H9 (cell line): Measurements from ENCODE around the gene TCF25. TPM values are rescaled to one million over a fixed set of nuclear protein-coding genes. Genes with fewer than 3 reads are reported as not detected.

Experiments used
- DNase-seq: peaks from one replicate; pipeline ENCODE4 v3.0.0-alpha.2; 2017
- H2AFZ ChIP-seq: one replicate; pipeline ENCODE4 v1.6.1; 2013; ENCODE audit warnings: mild to moderate bottlenecking, low read length, control low read depth, moderate library complexity
- H2AK5ac ChIP-seq: 2 replicates; pipeline ENCODE4 v1.6.1; 2013; ENCODE audit warnings: low read length, control low read depth, mixed read lengths; ENCODE audit not compliant: insufficient read length
- H2BK120ac ChIP-seq: one replicate; pipeline ENCODE4 v1.6.1; 2013; ENCODE audit warnings: low read depth, mild to moderate bottlenecking, low read length, control low read depth, inconsistent platforms; ENCODE audit not compliant: poor library complexity, severe bottlenecking
- H2BK12ac ChIP-seq: 2 replicates; pipeline ENCODE4 v1.6.1; 2013; ENCODE audit warnings: low read length, control low read depth, mixed read lengths, low read depth; ENCODE audit not compliant: insufficient read length
- H2BK15ac ChIP-seq: 2 replicates; pipeline ENCODE4 v1.6.1; 2013; ENCODE audit warnings: low read depth, low read length, control low read depth
- H2BK20ac ChIP-seq: one replicate; pipeline ENCODE4 v1.6.1; 2013; ENCODE audit warnings: low read depth, mild to moderate bottlenecking, low read length, control low read depth, inconsistent platforms; ENCODE audit not compliant: poor library complexity, severe bottlenecking
- H2BK5ac ChIP-seq: 2 replicates; pipeline ENCODE4 v1.6.1; 2013; ENCODE audit warnings: low read length, control low read depth, mixed read lengths; ENCODE audit not compliant: insufficient read length
- H3K14ac ChIP-seq: 2 replicates; pipeline ENCODE4 v1.6.1; 2013; ENCODE audit warnings: low read length, control low read depth; ENCODE audit not compliant: insufficient read depth
- H3K18ac ChIP-seq: 2 replicates; pipeline ENCODE4 v1.6.1; 2013; ENCODE audit warnings: low read depth, mild to moderate bottlenecking, mixed read lengths, low read length, control low read depth; ENCODE audit not compliant: insufficient read length
- H3K23ac ChIP-seq: 2 replicates; pipeline ENCODE4 v1.6.1; 2013; ENCODE audit warnings: low read length, control low read depth, mixed read lengths, low read depth; ENCODE audit not compliant: insufficient read length
- H3K23me2 ChIP-seq: 2 replicates; pipeline ENCODE4 v1.6.1; 2013; ENCODE audit warnings: low read depth, mild to moderate bottlenecking, mixed read lengths, low read length, control low read depth; ENCODE audit not compliant: insufficient read length, poor library complexity, severe bottlenecking
- H3K27ac ChIP-seq: 2 replicates; pipeline ENCODE4 v1.5.1; 2013; ENCODE audit warnings: low read length, control low read depth, mixed read lengths, low read depth; ENCODE audit not compliant: insufficient read length
- H3K27me3 ChIP-seq: 2 replicates; pipeline ENCODE4 v1.6.1; 2013; ENCODE audit warnings: low read length, control low read depth, inconsistent platforms; ENCODE audit not compliant: insufficient read depth
- H3K4ac ChIP-seq: 2 replicates; pipeline ENCODE4 v1.6.1; 2013; ENCODE audit warnings: low read depth, mild to moderate bottlenecking, control low read depth, inconsistent platforms, low read length, moderate library complexity
- H3K4me1 ChIP-seq: 2 replicates; pipeline ENCODE4 v1.6.1; 2013; ENCODE audit warnings: low read length, control low read depth, inconsistent platforms; ENCODE audit not compliant: insufficient read depth
- H3K4me2 ChIP-seq: 2 replicates; pipeline ENCODE4 v1.6.1; 2013; ENCODE audit warnings: low read length, control low read depth, mixed read lengths; ENCODE audit not compliant: insufficient read length, insufficient read depth
- H3K56ac ChIP-seq: 2 replicates; pipeline ENCODE4 v1.6.1; 2013; ENCODE audit warnings: low read depth, mild to moderate bottlenecking, mixed read lengths, low read length, control low read depth; ENCODE audit not compliant: insufficient read length
- H3K79me1 ChIP-seq: 2 replicates; pipeline ENCODE4 v1.6.1; 2013; ENCODE audit warnings: low read depth, mild to moderate bottlenecking, moderate library complexity, low read length, control low read depth, inconsistent platforms; ENCODE audit not compliant: insufficient read depth, poor library complexity, severe bottlenecking
- H3K79me2 ChIP-seq: 2 replicates; pipeline ENCODE4 v1.6.1; 2013; ENCODE audit warnings: low read length, control low read depth, inconsistent platforms; ENCODE audit not compliant: insufficient read depth
- H3K9ac ChIP-seq: 2 replicates; pipeline ENCODE4 v1.6.1; 2013; ENCODE audit warnings: low read length, control low read depth, mixed read lengths; ENCODE audit not compliant: insufficient read length; ENCODE audit errors: extremely low read depth
- H3K9me3 ChIP-seq: one replicate; pipeline ENCODE4 v1.6.1; 2013; ENCODE audit warnings: low read depth, low read length, inconsistent platforms; ENCODE audit not compliant: control insufficient read depth
- H3T11ph ChIP-seq: one replicate; pipeline ENCODE4 v1.6.1; 2013; ENCODE audit warnings: mild to moderate bottlenecking, low read length, control low read depth, inconsistent platforms
- H4K20me1 ChIP-seq: one replicate; pipeline ENCODE4 v1.6.1; 2013; ENCODE audit not compliant: control insufficient read depth, insufficient read length, insufficient read depth
- H4K5ac ChIP-seq: 2 replicates; pipeline ENCODE4 v1.6.1; 2013; ENCODE audit warnings: low read depth, mild to moderate bottlenecking, mixed read lengths, low read length, control low read depth; ENCODE audit not compliant: insufficient read length
- H4K8ac ChIP-seq: replicated peaks from 2 replicates; pipeline ENCODE4 v1.6.1; 2013; ENCODE audit warnings: low read length, control low read depth, mixed read lengths, low read depth; ENCODE audit not compliant: insufficient read length
- H4K91ac ChIP-seq: 2 replicates; pipeline ENCODE4 v1.6.1; 2013; ENCODE audit warnings: low read depth, mild to moderate bottlenecking, moderate library complexity, mixed read lengths, low read length, control low read depth; ENCODE audit not compliant: insufficient read length
- H3K27ac Mint-ChIP-seq, 3 experiments: 2 replicates in 2 of 3; 3 replicates in 1 of 3; pipeline ENCODE4 v1.8.0; 2020 to 2021; ENCODE audit warnings: mixed read lengths in 3 of 3, mild to moderate bottlenecking in 1 of 3, moderate library complexity in 1 of 3
- H3K27me3 Mint-ChIP-seq: 2 replicates; pipeline ENCODE4 v1.8.0; 2021; ENCODE audit warnings: low read depth, mild to moderate bottlenecking, moderate library complexity, mixed read lengths
- H3K36me3 Mint-ChIP-seq, 3 experiments: 2 replicates in 2 of 3; 3 replicates in 1 of 3; pipeline ENCODE4 v1.8.0; 2020 to 2021; ENCODE audit warnings: low read depth in 3 of 3, mixed read lengths in 3 of 3; ENCODE audit not compliant: insufficient read depth in 1 of 3
- H3K4me1 Mint-ChIP-seq, 2 experiments: 2 replicates each; pipeline ENCODE4 v1.8.0; 2020; ENCODE audit warnings: mixed read lengths in 2 of 2
- H3K4me3 Mint-ChIP-seq, 2 experiments: 2 replicates in 1 of 2; 3 replicates in 1 of 2; pipeline ENCODE4 v1.8.0; 2020 to 2021; ENCODE audit warnings: mild to moderate bottlenecking in 2 of 2, mixed read lengths in 2 of 2, moderate library complexity in 1 of 2
- H3K9me3 Mint-ChIP-seq, 2 experiments: 2 replicates in 1 of 2; 3 replicates in 1 of 2; pipeline ENCODE4 v1.8.0; 2020; ENCODE audit warnings: mild to moderate bottlenecking in 2 of 2, mixed read lengths in 2 of 2, moderate library complexity in 1 of 2
- CTCF ChIP-seq: fragments of 200-600 bp; sonication (generic); conservative IDR thresholded peaks from 3 replicates; pipeline ENCODE4 v1.8.0; 2021; ENCODE audit warnings: antibody characterized with exemption, mild to moderate bottlenecking
- WGBS: extraction: QIAGEN DNeasy Blood & Tissue Kit; methylation state at CpG from one replicate; pipeline ENCODE4 v1.1.7; 2013; ENCODE audit warnings: missing lambda C conversion rate, low lambda C conversion rate, mixed read lengths; ENCODE audit not compliant: insufficient read length; ENCODE audit errors: extremely low coverage; 5-methylcytosine and 5-hydroxymethylcytosine counted together
- total RNA-seq: library from RNA; stranded (reverse); gene quantifications from 2 replicates; pipeline ENCODE4 v1.2.1, GENCODE V29; 2021

Gene TCF25
- total RNA-seq, 1 experiment from 2014 or later, result 109 TPM

GRCh38 chr16:89949121-89949742, 75.8 kb downstream of the TCF25 start:
- no peaks in the 10 kb centered on the region for H3K79me1 ChIP-seq
- no peak overlapping the region for H4K91ac ChIP-seq
- no peak overlapping the region for H2BK15ac ChIP-seq
- peaks cover 8% of the 10 kb centered on the region; the same call in 1 of the 2 replicates for H3K27me3 ChIP-seq
- no peak overlapping the region for H2AFZ ChIP-seq
- no peaks in the 10 kb centered on the region for H3K79me2 ChIP-seq
- no peak overlapping the region for H2BK12ac ChIP-seq
- H4K8ac ChIP-seq, result no peak overlapping the region
- no peaks in the 10 kb centered on the region for H3K4me1 ChIP-seq
- Mint-ChIP-seq H3K27ac (no peak overlapping the region), H3K36me3 (peaks cover 0 to under 1% (median 0%) of the 10 kb centered on the region in 3 experiments; a peak in 1 of 7 replicates), H3K27me3 (peaks cover 45% of the 10 kb centered on the region), H3K9me3 (peaks cover 0 to 4% of the 10 kb centered on the region in 2 experiments; a peak in 3 of 5 replicates), H3K4me1 (peaks cover 0 to 8% of the 10 kb centered on the region in 2 experiments; a peak in 2 of 4 replicates), H3K4me3 (peak overlapping the region; percentile 67 to 84)
- no peak overlapping the region for H4K5ac ChIP-seq
- H3K27ac ChIP-seq, result no peak overlapping the region
- no peak for DNase-seq
- peak overlapping the region; percentile 22 for H3K4me2 ChIP-seq
- no peaks in the 10 kb centered on the region for H3K9me3 ChIP-seq
- no peak overlapping the region for H3K56ac ChIP-seq
- no peak overlapping the region for H3K18ac ChIP-seq
- H2BK5ac ChIP-seq, result no peak overlapping the region
- H2BK120ac ChIP-seq, result no peak overlapping the region
- H2AK5ac ChIP-seq, result no peak overlapping the region
- H3K9ac ChIP-seq, result no peak overlapping the region
- H3K14ac ChIP-seq, result peak overlapping the region; percentile 24; the same call in 1 of the 2 replicates
- H2BK20ac ChIP-seq, result no peak overlapping the region
- no peak overlapping the region for H3K23ac ChIP-seq
- WGBS, result no CpG with 5 or more reads among the region's 55 CpGs
- no peaks in the 10 kb centered on the region for H4K20me1 ChIP-seq
- no peak overlapping the region for H3K4ac ChIP-seq
- no peaks in the 10 kb centered on the region for H3K23me2 ChIP-seq
- no peak overlapping the region for H3T11ph ChIP-seq
- no peak for TF ChIP-seq CTCF
